Astrocyte of the cerebellum (primary cell): ENCODE measurements around the gene NFATC2.

ENCODE experiments used
- DNase-seq: peaks from one replicate; pipeline ENCODE4 v3.0.0-alpha.2; 2011; ENCODE audit warnings: low read depth
- H3K4me3 ChIP-seq: 2 replicates; pipeline ENCODE4 v1.5.1; 2011; ENCODE audit warnings: mild to moderate bottlenecking, low read depth, low read length, moderate library complexity
- CTCF ChIP-seq: IDR thresholded peaks from 2 replicates; pipeline ENCODE4 v1.5.1; 2012; ENCODE audit warnings: low read length, low read depth, moderate library complexity, mild to moderate bottlenecking; ENCODE audit errors: missing control alignments
- in situ Hi-C: cut with HindIII; loops from 2 replicates; pipeline ENCODE4 v1.10.0; 2017; ENCODE audit warnings: low sequenced_read_pairs

Gene NFATC2

GRCh38 chr20:51507216-51508036 is 35.1 kb downstream of the NFATC2 start:
- TF ChIP-seq CTCF: no peak
- no peak overlapping the region for H3K4me3 ChIP-seq
- DNase-seq: peak; percentile 39
- in situ Hi-C loops: no loop called here

GRCh38 chr20:51506527-51507215 is 35.8 kb downstream of the NFATC2 start:
- TF ChIP-seq CTCF: no peak

GRCh38 chr20:51505566-51505965 is 37.0 kb downstream of the NFATC2 start:
- no peak for TF ChIP-seq CTCF
- in situ Hi-C loops: no loop called here
- no peak for DNase-seq
- no peak overlapping the region for H3K4me3 ChIP-seq

More at GRCh38 chr20:51506527-51507215, 35.8 kb downstream of the NFATC2 start:
- no peak overlapping the region for H3K4me3 ChIP-seq
- no peak for DNase-seq
- in situ Hi-C loops: no loop called here

GRCh38 chr20:51503376-51503775 is 39.1 kb downstream of the NFATC2 start:
- H3K4me3 ChIP-seq: no peak overlapping the region
- no peak for TF ChIP-seq CTCF
- in situ Hi-C loops: loop anchor here (5.0 kb wide), 1 partner anchor 46 kb away; no protein-coding TSS in a partner anchor
- DNase-seq: no peak

GRCh38 chr20:51500936-51501335 is 41.6 kb downstream of the NFATC2 start:
- H3K4me3 ChIP-seq: no peak overlapping the region
- no peak for TF ChIP-seq CTCF
- in situ Hi-C loops: loop anchor here (5.0 kb wide), 1 partner anchor 44 kb away; no protein-coding TSS in a partner anchor
- DNase-seq: no peak

- in situ Hi-C loops: loop anchor here (5.0 kb wide), 1 partner anchor 43 kb away; no protein-coding TSS in a partner anchor
- no peak overlapping the region for H3K4me3 ChIP-seq
- DNase-seq: no peak
These were observed 42.2 kb downstream of the NFATC2 start for GRCh38 chr20:51500311-51500710.

More at GRCh38 chr20:51500311-51500710, 42.2 kb downstream of the NFATC2 start:
- TF ChIP-seq CTCF: no peak
